Psoas muscle (tissue), 8 donors: Measurements from ENCODE around the gene BNC2. TPM values are rescaled to one million over a fixed set of nuclear protein-coding genes. Genes with fewer than 3 reads are reported as not detected.
A peak's percentile ranks its signal among the peaks of the same experiment; 100 is the strongest.
"Not testable (repeated sequence)": the region's sequence is repeated elsewhere in the genome, so short reads cannot be mapped to it uniquely, and the experiment has no call there.

Experiments
- ATAC-seq, 4 donors: fragments of 200-7000 bp; cut with Tn5 transposase; one replicate each; pipeline ENCODE4 v1.9.1; 2020; ENCODE audit warnings: moderate library complexity in 3 of 4, mild to moderate bottlenecking in 2 of 4
- DNase-seq, 2 donors: peaks; one replicate each; pipeline ENCODE4 v3.0.0-alpha.2; 2020
- H3K27ac ChIP-seq: fragments of 200-600 bp; one replicate; pipeline ENCODE4 v1.8.0; 2022
- H3K27me3 ChIP-seq, 3 donors: fragments of 200-600 bp in 1 of 3; one replicate each; pipeline versions ENCODE4 v1.6.1 to v1.8.0; 2013 to 2022; ENCODE audit warnings: low read length in 2 of 3, mild to moderate bottlenecking in 2 of 3, moderate library complexity in 1 of 3; ENCODE audit not compliant: insufficient read depth in 3 of 3
- H3K36me3 ChIP-seq, 2 donors: fragments of 200-600 bp in 1 of 2; one replicate each; pipeline versions ENCODE4 v1.6.1 to v1.8.0; 2013 to 2022; ENCODE audit warnings: low read depth in 1 of 2, mild to moderate bottlenecking in 1 of 2, moderate library complexity in 1 of 2; ENCODE audit not compliant: insufficient read depth in 1 of 2
- H3K4me1 ChIP-seq: fragments of 200-600 bp; one replicate; pipeline ENCODE4 v1.8.0; 2022
- H3K4me3 ChIP-seq: fragments of 200-600 bp; one replicate; pipeline ENCODE4 v1.8.0; 2022; ENCODE audit warnings: mild to moderate bottlenecking
- H3K9me3 ChIP-seq: fragments of 200-600 bp; one replicate; pipeline ENCODE4 v1.8.0; 2022
- CTCF ChIP-seq: fragments of 200-600 bp; IDR thresholded peaks from one replicate; pipeline ENCODE4 v1.8.0; 2022; ENCODE audit warnings: antibody characterized with exemption
- WGBS, 3 donors: extraction: QIAGEN DNeasy Blood & Tissue Kit; methylation state at CpG; one replicate each; pipeline versions ENCODE4 v1.1.6 to v1.1.7; 2013; 5-methylcytosine and 5-hydroxymethylcytosine counted together
- intact Hi-C, 2 donors: fragments of 100-400 bp; cut with DNase I; formaldehyde crosslinking; loops; one replicate each; pipeline versions ENCODE4 v1.11.0 to v1.14.2; 2022
- polyA plus RNA-seq, 3 donors: library from polyadenylated mRNA; stranded (reverse); fragments of 200-250 nt; gene quantifications; one replicate each; pipeline ENCODE4 v1.2.3, GENCODE V29; 2013
- total RNA-seq, 4 donors: library from RNA; stranded (reverse); fragmentation: NEBNext Ultra II Directional in 2 of 4; extraction: Animal tissue kit (Norgen Biotek cat#: 25700) in 2 of 4; gene quantifications; one replicate each; pipeline versions ENCODE4 v1.2.1 to v1.2.4, GENCODE V29; 2021 to 2023
- donor health status: healthy with polysubstance abuse.
- donor health status: DM: no; HTN: no; CAD: no; lungs with moderate emphysema.
- donor health status: Bipolar disorder and iron deficiency.
- donor health status: healthy.
- donor health status: DM: yes; HTN: yes; CAD: no.
- donor health status: DM: no; HTN: no; CAD: no.
- donor health status: DM: no; HTN: no; CAD: no.
- donor health status: DM: yes; HTN: yes; CAD: no.

The BNC2 gene
- total and polyA plus RNA-seq, 7 donors = 1.3 to 168 (median 44.1) TPM

- no peak for DNase-seq
These were observed 15.5 kb upstream of the BNC2 start for GRCh38 chr9:16885931-16886330.

GRCh38 chr9:16884952-16885513 lies 14.6 kb upstream of the BNC2 start:
- 34 to 52% (median 38%) methylated on average over 5 of the region's 5 CpGs for WGBS, 3 donors
- H3K27ac ChIP-seq = no peak overlapping the region
- ATAC-seq = peak in 2 of 4 donors; percentile 27 to 44

More at GRCh38 chr9:16885931-16886330, 15.5 kb upstream of the BNC2 start:
- peaks cover 0 to 2% (median 0%) of the 10 kb centered on the region in 3 donors for H3K27me3 ChIP-seq
- no peak overlapping the region for H3K27ac ChIP-seq
- TF ChIP-seq CTCF = no peak
- WGBS, 3 donors = 91 to 97% (median 95%) methylated on average over 4 of the region's 4 CpGs
- no peak overlapping the region for H3K4me3 ChIP-seq
- no peaks in the 10 kb centered on the region for H3K4me1 ChIP-seq
- no peaks in the 10 kb centered on the region for H3K9me3 ChIP-seq
- no peaks in the 10 kb centered on the region for H3K36me3 ChIP-seq
- intact Hi-C loops = no loop called here
- no peak for ATAC-seq

GRCh38 chr9:16884373-16884772 lies 13.9 kb upstream of the BNC2 start:
- 51 to 57% (median 54%) methylated on average over 3 of the region's 3 CpGs for WGBS, 3 donors
- H3K9me3 ChIP-seq = no peaks in the 10 kb centered on the region
- peaks cover 0 to 2% (median 0%) of the 10 kb centered on the region in 3 donors for H3K27me3 ChIP-seq
- intact Hi-C loops = no loop called here
- ATAC-seq (no peak), DNase-seq (no peak)
- TF ChIP-seq CTCF = no peak
- no peak overlapping the region for H3K27ac ChIP-seq
- H3K4me3 ChIP-seq = no peak overlapping the region
- H3K36me3 ChIP-seq = no peaks in the 10 kb centered on the region
- H3K4me1 ChIP-seq = no peaks in the 10 kb centered on the region

More at GRCh38 chr9:16884952-16885513, 14.6 kb upstream of the BNC2 start:
- H3K4me1 ChIP-seq = no peaks in the 10 kb centered on the region
- no peak overlapping the region for H3K4me3 ChIP-seq
- no peak for DNase-seq
- H3K36me3 ChIP-seq = no peaks in the 10 kb centered on the region
- intact Hi-C loops = no loop called here
- no peak for TF ChIP-seq CTCF
- peaks cover 0 to 2% (median 0%) of the 10 kb centered on the region in 3 donors for H3K27me3 ChIP-seq
- no peaks in the 10 kb centered on the region for H3K9me3 ChIP-seq

- Histone ChIP-seq H3K36me3 (no peaks in the 10 kb centered on the region), H3K27ac (no peak overlapping the region), H3K4me3 (no peak overlapping the region), H3K27me3 (peaks cover 0 to 2% (median 0%) of the 10 kb centered on the region in 3 donors), H3K9me3 (no peaks in the 10 kb centered on the region), H3K4me1 (no peaks in the 10 kb centered on the region)
- no peak for TF ChIP-seq CTCF
- WGBS, 3 donors = 89 to 96% (median 90%) methylated on average over 6 of the region's 6 CpGs
- ATAC-seq (no peak), DNase-seq (no peak)
- intact Hi-C loops = no loop called here
These were observed 13.1 kb upstream of the BNC2 start for GRCh38 chr9:16883586-16883985.

GRCh38 chr9:16882440-16882839 lies 12.0 kb upstream of the BNC2 start:
- H3K4me1 ChIP-seq, H3K4me3 ChIP-seq, H3K27me3 ChIP-seq, H3K9me3 ChIP-seq, intact Hi-C loops, ATAC-seq, DNase-seq, H3K27ac ChIP-seq, H3K36me3 ChIP-seq: not testable (repeated sequence)
- 89 to 95% (median 92%) methylated on average over 6 of the region's 6 CpGs for WGBS, 3 donors
